Effector memory CD4-positive, alpha-beta T cell (primary cell): ENCODE results near the gene TEC.

Experiments
- DNase-seq, 3 donors: peaks; one replicate each; pipeline ENCODE4 v3.0.0-alpha.2; 2020
- H3K27ac ChIP-seq: 2 replicates; pipeline ENCODE4 v1.7.0; 2013; ENCODE audit warnings: mild to moderate bottlenecking, low read length, moderate library complexity; ENCODE audit not compliant: insufficient read depth, poor library complexity, severe bottlenecking
- H3K27me3 ChIP-seq: replicated peaks from 2 replicates; pipeline ENCODE4 v1.7.0; 2013; ENCODE audit warnings: mild to moderate bottlenecking, low read length; ENCODE audit not compliant: insufficient read depth, control insufficient read depth, poor library complexity, severe bottlenecking
- H3K36me3 ChIP-seq: 2 replicates; pipeline ENCODE4 v1.7.0; 2013; ENCODE audit warnings: mild to moderate bottlenecking, low read length, moderate library complexity; ENCODE audit not compliant: control insufficient read depth, insufficient read depth
- H3K4me1 ChIP-seq: 2 replicates; pipeline ENCODE4 v1.7.0; 2013; ENCODE audit warnings: low read length, mild to moderate bottlenecking; ENCODE audit not compliant: control insufficient read depth, insufficient read depth, poor library complexity, severe bottlenecking
- H3K4me3 ChIP-seq: 2 replicates; pipeline ENCODE4 v1.7.0; 2013; ENCODE audit warnings: low read length, low read depth, mild to moderate bottlenecking; ENCODE audit not compliant: insufficient read depth, poor library complexity, severe bottlenecking
- H3K9me3 ChIP-seq: 2 replicates; pipeline ENCODE4 v1.7.0; 2013; ENCODE audit warnings: mild to moderate bottlenecking, low read length, moderate library complexity; ENCODE audit not compliant: control insufficient read depth

Gene TEC

DNA sequence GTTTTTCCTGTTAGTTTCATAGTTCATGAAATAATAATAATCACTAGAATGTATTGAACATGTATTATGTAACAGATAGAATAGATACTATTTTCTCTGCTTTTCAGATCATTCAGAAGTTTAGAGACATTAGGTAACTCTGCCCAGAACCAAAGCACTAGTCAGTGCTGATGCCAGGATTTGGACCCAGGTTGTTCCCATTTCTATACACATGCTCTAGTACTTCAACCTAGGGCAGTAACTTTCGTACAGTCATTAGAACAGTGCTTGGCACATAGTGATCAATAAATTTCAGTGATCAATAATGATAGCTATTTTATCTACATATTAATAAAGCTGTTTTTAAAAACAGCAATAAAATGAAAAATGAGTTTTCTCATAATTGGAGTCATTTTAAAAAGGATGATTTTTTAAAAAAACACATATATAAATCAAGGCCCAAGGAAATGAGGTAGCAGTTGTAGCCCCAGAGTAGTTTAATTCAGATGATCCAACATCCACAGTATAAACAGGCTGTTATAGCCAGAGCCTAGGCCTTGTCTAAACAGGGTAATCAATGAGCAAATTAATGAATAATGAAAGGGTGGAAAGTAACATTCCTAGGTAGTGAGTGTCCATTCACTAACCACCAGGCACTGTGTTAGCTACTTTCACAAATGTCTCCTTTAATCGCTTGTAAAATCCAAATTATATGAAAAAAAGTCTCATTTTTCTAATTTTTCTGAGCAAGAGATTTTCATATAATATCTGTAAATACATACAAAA is 161.1 kb downstream of the TEC start:
- Histone ChIP-seq H3K4me1 (no peaks in the 10 kb centered on the region), H3K4me3 (no peak overlapping the region), H3K9me3 (no peaks in the 10 kb centered on the region), H3K27me3 (no peaks in the 10 kb centered on the region), H3K27ac (no peak overlapping the region), H3K36me3 (peaks cover 34% of the 10 kb centered on the region)
- DNase-seq, result no peak

- Histone ChIP-seq H3K36me3 (peaks cover 41% of the 10 kb centered on the region), H3K9me3 (no peaks in the 10 kb centered on the region), H3K27me3 (no peaks in the 10 kb centered on the region), H3K4me1 (no peaks in the 10 kb centered on the region), H3K27ac (no peak overlapping the region), H3K4me3 (no peak overlapping the region)
- DNase-seq, result no peak
These were observed 164.4 kb downstream of the TEC start for GRCh38 chr4:48105230-48105629.

DNA sequence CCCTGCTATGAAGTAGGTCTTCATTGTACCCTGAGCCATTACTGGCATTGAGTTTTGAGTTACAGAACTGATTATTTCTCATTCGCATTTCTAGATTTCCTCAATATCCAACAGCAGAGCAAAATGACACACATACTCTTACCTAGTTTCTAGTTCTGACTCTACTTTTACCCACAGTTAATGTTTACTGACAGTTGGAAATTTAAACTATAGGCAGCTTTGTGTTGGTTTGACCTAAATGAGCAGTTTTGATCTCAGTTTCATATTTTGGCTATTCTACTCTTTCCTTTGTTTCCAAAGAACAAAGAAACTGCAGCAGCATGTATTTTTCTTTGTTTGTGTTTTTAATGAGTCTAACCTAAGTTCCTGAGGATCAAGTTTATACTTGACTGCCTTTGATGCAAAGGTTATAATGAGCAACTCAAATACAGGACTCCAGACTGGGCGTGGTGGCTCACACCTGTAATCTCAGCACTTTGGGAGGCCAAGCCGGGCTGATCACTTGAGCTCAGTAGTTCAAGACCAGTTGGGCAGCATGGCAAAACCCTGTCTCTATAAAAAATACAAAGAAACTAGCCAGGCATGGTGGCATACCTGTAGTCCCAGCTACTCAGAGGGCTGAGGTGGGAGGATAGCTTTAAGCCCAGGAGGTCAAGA is 166.0 kb downstream of the TEC start:
- Histone ChIP-seq H3K4me1 (no peaks in the 10 kb centered on the region), H3K36me3 (peaks cover 32% of the 10 kb centered on the region), H3K27ac (no peak overlapping the region), H3K4me3 (no peak overlapping the region), H3K27me3 (no peaks in the 10 kb centered on the region), H3K9me3 (no peaks in the 10 kb centered on the region)
- DNase-seq, result no peak

GRCh38 chr4:48102303-48102702 is 167.3 kb downstream of the TEC start:
- Histone ChIP-seq H3K4me1 (no peaks in the 10 kb centered on the region), H3K4me3 (no peak overlapping the region), H3K9me3 (no peaks in the 10 kb centered on the region), H3K27ac (no peak overlapping the region), H3K36me3 (peaks cover 25% of the 10 kb centered on the region), H3K27me3 (no peaks in the 10 kb centered on the region)
- DNase-seq, result no peak

DNA sequence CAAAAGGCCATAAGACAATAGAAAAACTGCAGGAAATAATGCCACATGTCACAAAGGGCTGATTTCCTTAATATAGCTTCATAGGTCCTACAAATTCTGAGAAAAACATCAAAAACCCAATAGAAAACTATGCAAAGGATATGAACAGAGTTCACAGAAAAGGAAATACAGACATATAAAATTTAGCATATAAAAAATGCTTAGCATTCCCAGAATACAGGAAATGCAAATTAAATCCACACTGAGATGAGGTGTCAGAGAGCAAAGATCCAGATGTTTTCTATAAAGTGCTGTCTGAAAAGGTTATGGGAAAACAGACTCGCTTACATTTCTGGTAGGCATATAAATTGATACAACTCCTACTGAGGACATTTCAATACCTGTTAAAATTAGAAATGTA is 169.4 kb downstream of the TEC start:
- H3K36me3 ChIP-seq, result peaks cover 25% of the 10 kb centered on the region
- no peak overlapping the region for H3K4me3 ChIP-seq
- H3K27me3 ChIP-seq, result no peaks in the 10 kb centered on the region

DNA sequence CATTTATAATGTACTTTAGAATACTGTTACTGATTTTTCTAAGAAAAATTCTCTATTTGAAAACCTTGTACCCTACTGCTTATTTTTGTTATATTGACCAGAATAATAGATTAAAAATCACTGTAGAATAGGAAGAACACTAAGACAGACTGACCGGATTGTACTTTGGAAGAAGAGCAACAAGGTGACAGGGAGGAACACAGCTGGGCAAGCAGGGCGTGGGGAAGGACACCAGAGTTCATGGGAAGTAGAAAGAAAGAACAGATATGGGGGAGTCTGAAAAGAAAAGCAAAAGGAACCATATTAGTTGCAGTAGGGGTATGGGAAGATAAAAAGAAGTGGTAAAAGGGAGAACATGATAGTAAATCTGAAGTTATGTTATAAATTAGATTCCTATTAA is 174.2 kb downstream of the TEC start:
- Histone ChIP-seq H3K27me3 (no peaks in the 10 kb centered on the region), H3K4me1 (no peaks in the 10 kb centered on the region), H3K36me3 (peaks cover 52% of the 10 kb centered on the region), H3K27ac (no peak overlapping the region), H3K4me3 (no peak overlapping the region), H3K9me3 (no peaks in the 10 kb centered on the region)
- DNase-seq, result no peak

More for the DNA sequence above, 169.4 kb downstream of the TEC start:
- Histone ChIP-seq H3K27ac (no peak overlapping the region), H3K4me1 (no peaks in the 10 kb centered on the region), H3K9me3 (no peaks in the 10 kb centered on the region)
- DNase-seq, result no peak

DNA sequence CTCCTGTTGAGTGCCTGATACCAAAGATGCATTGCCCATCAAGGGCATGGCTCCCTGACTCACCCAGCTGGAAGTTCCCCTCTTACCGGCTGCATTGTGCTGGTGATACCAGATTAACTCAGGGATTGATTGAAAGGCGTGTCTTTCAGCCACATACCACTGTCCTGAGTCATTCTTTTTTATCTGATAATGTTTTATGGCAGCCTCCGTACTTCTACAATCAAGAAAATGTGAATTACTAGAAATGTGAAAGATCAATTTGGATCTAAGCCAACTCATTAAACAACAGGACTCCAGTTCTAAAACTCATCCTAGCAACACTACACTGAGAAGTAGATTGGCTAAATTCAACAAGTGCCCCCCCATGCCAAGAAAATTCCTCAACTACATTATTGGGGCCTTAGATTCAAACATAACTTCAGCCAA is 175.6 kb downstream of the TEC start:
- Histone ChIP-seq H3K27ac (no peak overlapping the region), H3K4me3 (no peak overlapping the region), H3K9me3 (no peaks in the 10 kb centered on the region), H3K4me1 (no peaks in the 10 kb centered on the region), H3K27me3 (no peaks in the 10 kb centered on the region), H3K36me3 (peaks cover 55% of the 10 kb centered on the region)
- no peak for DNase-seq

DNA sequence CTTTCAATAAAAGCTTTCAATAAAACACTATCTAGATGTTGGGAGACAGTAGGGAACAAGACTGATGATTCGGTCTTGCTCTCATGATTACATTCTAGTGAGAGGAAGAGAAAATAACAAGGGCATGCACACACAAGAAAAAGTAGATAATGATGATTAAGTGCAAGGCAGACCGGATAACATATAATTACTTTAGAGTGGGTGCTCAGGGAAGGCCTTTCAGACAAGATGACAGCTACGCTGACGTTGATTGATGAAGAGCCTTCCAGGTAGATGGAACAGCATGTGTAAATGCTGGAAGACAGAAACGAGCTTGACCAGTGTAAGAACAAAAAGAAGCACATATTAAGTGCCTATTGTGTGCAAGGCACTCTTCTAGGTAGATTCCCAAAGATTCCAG is 179.0 kb downstream of the TEC start:
- Histone ChIP-seq H3K27ac (no peak overlapping the region), H3K4me3 (no peak overlapping the region), H3K36me3 (peaks cover 61% of the 10 kb centered on the region), H3K4me1 (no peaks in the 10 kb centered on the region), H3K9me3 (no peaks in the 10 kb centered on the region), H3K27me3 (no peaks in the 10 kb centered on the region)
- no peak for DNase-seq

- Histone ChIP-seq H3K27me3 (no peaks in the 10 kb centered on the region), H3K4me1 (no peaks in the 10 kb centered on the region), H3K4me3 (no peak overlapping the region), H3K9me3 (no peaks in the 10 kb centered on the region), H3K36me3 (peaks cover 26% of the 10 kb centered on the region), H3K27ac (no peak overlapping the region)
- DNase-seq, result no peak
These were observed 183.6 kb downstream of the TEC start for GRCh38 chr4:48085821-48086589.
